ENCODE results near the gene TATDN3.
A peak's percentile ranks its signal among the peaks of the same experiment; 100 is the strongest.

The TATDN3 gene

DNA sequence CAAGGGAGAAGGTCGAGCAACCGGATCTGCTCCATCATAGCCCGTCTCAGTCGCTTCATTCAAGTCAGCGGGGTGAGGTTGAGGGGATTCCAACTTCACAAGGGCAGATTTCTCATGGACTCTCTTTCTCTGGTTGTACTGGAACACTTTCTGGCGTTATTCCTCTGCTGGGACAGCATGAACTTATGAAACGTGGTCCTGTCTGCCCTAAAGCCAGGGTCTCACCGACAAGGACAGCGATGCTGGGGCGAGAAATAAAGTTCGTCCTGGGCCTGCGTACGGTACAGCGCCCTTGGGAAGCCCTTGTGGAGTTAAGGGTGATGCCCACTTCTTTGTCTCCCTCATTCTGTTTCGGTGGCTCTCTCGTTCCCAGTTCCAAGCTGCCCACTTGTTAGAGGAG, 65.1 kb downstream of the TATDN3 start:
- no peaks in the 10 kb centered on the region for H4K20me1 ChIP-seq (ENCODE audit: control insufficient read depth, insufficient read depth, low read depth, low read length)
- H3K4me2 ChIP-seq (ENCODE audit: low read length): peak overlapping the region; percentile 91
- H3K27ac ChIP-seq (ENCODE audit: low read depth, low read length): no peak overlapping the region
- H3K9me2 ChIP-seq (replicated peaks; ENCODE audit: control insufficient read depth, low read length): no peaks in the 10 kb centered on the region
- TF ChIP-seq, protein P1, sequence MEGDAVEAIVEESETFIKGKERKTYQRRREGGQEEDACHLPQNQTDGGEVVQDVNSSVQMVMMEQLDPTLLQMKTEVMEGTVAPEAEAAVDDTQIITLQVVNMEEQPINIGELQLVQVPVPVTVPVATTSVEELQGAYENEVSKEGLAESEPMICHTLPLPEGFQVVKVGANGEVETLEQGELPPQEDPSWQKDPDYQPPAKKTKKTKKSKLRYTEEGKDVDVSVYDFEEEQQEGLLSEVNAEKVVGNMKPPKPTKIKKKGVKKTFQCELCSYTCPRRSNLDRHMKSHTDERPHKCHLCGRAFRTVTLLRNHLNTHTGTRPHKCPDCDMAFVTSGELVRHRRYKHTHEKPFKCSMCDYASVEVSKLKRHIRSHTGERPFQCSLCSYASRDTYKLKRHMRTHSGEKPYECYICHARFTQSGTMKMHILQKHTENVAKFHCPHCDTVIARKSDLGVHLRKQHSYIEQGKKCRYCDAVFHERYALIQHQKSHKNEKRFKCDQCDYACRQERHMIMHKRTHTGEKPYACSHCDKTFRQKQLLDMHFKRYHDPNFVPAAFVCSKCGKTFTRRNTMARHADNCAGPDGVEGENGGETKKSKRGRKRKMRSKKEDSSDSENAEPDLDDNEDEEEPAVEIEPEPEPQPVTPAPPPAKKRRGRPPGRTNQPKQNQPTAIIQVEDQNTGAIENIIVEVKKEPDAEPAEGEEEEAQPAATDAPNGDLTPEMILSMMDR (IDR thresholded peaks at IDR 0.05; ENCODE audit: low read depth, low read length, poor library complexity, severe bottlenecking): no peak
- TF ChIP-seq EZH2phosphoT487 (IDR thresholded peaks at IDR 0.05; ENCODE audit: borderline replicate concordance, low read length): no peak
- no peaks in the 10 kb centered on the region for H3F3A ChIP-seq (ENCODE audit: control insufficient read depth, insufficient read depth)
- peak overlapping the region; percentile 92 for H3K4me3 ChIP-seq (ENCODE audit: low read length)
- no peaks in the 10 kb centered on the region for H3K9me3 ChIP-seq (ENCODE audit: control insufficient read depth, insufficient read depth, low read length)
- peaks cover 23% of the 10 kb centered on the region for H3K36me3 ChIP-seq (ENCODE audit: control insufficient read depth, low read length)
- peaks cover 26% of the 10 kb centered on the region for H3K4me1 ChIP-seq (ENCODE audit: control insufficient read depth, low read length)
- no peaks in the 10 kb centered on the region for H3K27me3 ChIP-seq (ENCODE audit: control insufficient read depth, low read length)
- peaks cover 61% of the 10 kb centered on the region for H3K79me2 ChIP-seq (ENCODE audit: control insufficient read depth, low read length)

DNA sequence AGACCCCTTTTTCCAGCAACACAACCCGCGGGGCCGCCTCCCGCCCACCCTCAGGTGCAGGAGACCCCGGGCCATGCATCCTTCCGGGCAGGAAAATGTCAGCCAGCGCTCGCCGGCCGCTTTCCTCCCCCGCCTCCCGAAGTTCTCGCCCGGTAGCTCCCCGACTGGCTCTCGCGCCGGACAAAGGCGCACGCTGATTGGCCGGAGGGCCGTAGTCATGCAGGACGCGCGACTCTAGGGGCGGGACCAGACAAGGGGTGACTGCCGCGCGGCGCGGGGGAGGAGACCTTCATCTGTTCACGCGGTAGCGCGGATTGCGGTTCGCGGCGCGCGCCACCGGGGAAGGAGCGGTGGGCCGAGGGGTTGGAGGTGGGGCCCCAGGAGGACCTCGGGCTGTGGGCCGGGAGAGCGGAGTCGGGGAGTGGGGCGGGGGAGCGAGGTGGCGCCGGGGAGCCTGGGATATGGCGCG, 66.3 kb downstream of the TATDN3 start, which contains the start of gene FLVCR1:
Gene FLVCR1, plus strand, starts transcription at position 284 of the 469 bp plus-strand sequence. Its CDS starts 178 bp downstream, at position 462.
- no peaks in the 10 kb centered on the region for H3K9me3 ChIP-seq (ENCODE audit: control insufficient read depth, insufficient read depth, low read length)
- peak within 1 kb of the TSS; percentile 91 for H3K4me2 ChIP-seq (ENCODE audit: low read length)
- H3K27ac ChIP-seq (ENCODE audit: low read depth, low read length): peak within 1 kb of the TSS; percentile 65
- H3K4me1 ChIP-seq (ENCODE audit: control insufficient read depth, low read length): peaks cover 37% of the 10 kb centered on the region
- peak within 1 kb of the TSS; percentile 92 for H3K4me3 ChIP-seq (ENCODE audit: low read length)
- H3K9me2 ChIP-seq (replicated peaks; ENCODE audit: control insufficient read depth, low read length): no peaks in the 10 kb centered on the region
- H3F3A ChIP-seq (ENCODE audit: control insufficient read depth, insufficient read depth): no peaks in the 10 kb centered on the region
- H3K27me3 ChIP-seq (ENCODE audit: control insufficient read depth, low read length): no peaks in the 10 kb centered on the region
- H3K79me2 ChIP-seq (ENCODE audit: control insufficient read depth, low read length): peaks cover 73% of the 10 kb centered on the region
- peaks cover 8% of the 10 kb centered on the region; the same call in 1 of the 2 replicates for H4K20me1 ChIP-seq (ENCODE audit: control insufficient read depth, insufficient read depth, low read depth, low read length)
- peaks cover 36% of the 10 kb centered on the region for H3K36me3 ChIP-seq (ENCODE audit: control insufficient read depth, low read length)
- TF ChIP-seq, protein P1 (IDR thresholded peaks at IDR 0.05; ENCODE audit: low read depth, low read length, poor library complexity, severe bottlenecking): no peak
- no peak for TF ChIP-seq EZH2phosphoT487 (IDR thresholded peaks at IDR 0.05; ENCODE audit: borderline replicate concordance, low read length)

DNA sequence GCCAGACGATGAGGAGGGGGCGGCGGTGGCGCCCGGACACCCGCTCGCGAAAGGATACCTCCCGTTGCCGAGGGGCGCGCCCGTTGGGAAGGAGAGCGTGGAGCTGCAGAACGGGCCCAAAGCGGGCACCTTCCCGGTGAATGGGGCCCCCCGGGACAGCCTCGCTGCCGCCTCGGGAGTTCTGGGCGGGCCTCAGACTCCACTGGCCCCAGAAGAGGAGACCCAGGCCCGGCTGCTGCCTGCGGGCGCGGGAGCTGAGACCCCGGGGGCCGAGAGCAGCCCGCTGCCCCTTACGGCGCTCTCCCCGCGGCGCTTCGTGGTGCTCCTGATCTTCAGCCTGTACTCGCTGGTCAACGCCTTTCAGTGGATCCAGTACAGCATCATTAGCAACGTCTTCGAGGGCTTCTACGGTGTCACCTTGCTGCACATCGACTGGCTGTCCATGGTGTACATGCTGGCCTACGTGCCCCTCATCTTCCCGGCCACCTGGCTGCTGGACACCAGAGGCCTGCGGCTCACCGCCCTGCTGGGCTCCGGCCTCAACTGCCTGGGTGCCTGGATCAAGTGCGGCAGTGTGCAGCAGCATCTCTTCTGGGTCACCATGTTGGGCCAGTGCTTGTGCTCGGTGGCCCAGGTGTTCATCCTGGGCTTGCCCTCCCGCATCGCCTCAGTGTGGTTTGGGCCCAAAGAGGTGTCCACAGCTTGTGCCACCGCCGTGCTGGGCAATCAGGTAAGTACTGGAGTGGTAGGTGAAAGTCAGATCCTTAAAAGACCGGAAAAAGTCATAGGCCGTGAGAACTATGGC, 67.0 kb downstream of the TATDN3 start:
- H4K20me1 ChIP-seq (ENCODE audit: control insufficient read depth, insufficient read depth, low read depth, low read length): peaks cover 9% of the 10 kb centered on the region; the same call in 1 of the 2 replicates
- H3K4me1 ChIP-seq (ENCODE audit: control insufficient read depth, low read length): peaks cover 40% of the 10 kb centered on the region

More for the DNA sequence above, 67.0 kb downstream of the TATDN3 start:
- H3F3A ChIP-seq (ENCODE audit: control insufficient read depth, insufficient read depth): no peaks in the 10 kb centered on the region
- peaks cover 80% of the 10 kb centered on the region for H3K79me2 ChIP-seq (ENCODE audit: control insufficient read depth, low read length)
- H3K9me3 ChIP-seq (ENCODE audit: control insufficient read depth, insufficient read depth, low read length): no peaks in the 10 kb centered on the region
- peak overlapping the region; percentile 91 for H3K4me2 ChIP-seq (ENCODE audit: low read length)
- H3K4me3 ChIP-seq (ENCODE audit: low read length): peak overlapping the region; percentile 92
- no peaks in the 10 kb centered on the region for H3K9me2 ChIP-seq (replicated peaks; ENCODE audit: control insufficient read depth, low read length)
- peaks cover 39% of the 10 kb centered on the region for H3K36me3 ChIP-seq (ENCODE audit: control insufficient read depth, low read length)
- no peaks in the 10 kb centered on the region for H3K27me3 ChIP-seq (ENCODE audit: control insufficient read depth, low read length)
- no peak for TF ChIP-seq EZH2phosphoT487 (IDR thresholded peaks at IDR 0.05; ENCODE audit: borderline replicate concordance, low read length)
- TF ChIP-seq, protein P1 (IDR thresholded peaks at IDR 0.05; ENCODE audit: low read depth, low read length, poor library complexity, severe bottlenecking): no peak
- peak overlapping the region; percentile 65 for H3K27ac ChIP-seq (ENCODE audit: low read depth, low read length)

All from DOHH2 (cell line).